Activated CD4-positive, alpha-beta T cell treated with anti-CD3 and anti-CD28 coated beads for 48 hours (primary cell): Measurements from ENCODE around the gene AKR1C2.
"Not testable (repeated sequence)": the region's sequence is repeated elsewhere in the genome, so short reads cannot be mapped to it uniquely, and the experiment has no call there.

Experiments
- DNase-seq: peaks from one replicate; pipeline ENCODE4 v3.0.0-alpha.2; 2020

AKR1C2 gene

GRCh38 chr10:5003127-5004029 lies at the start of gene AKR1C2:
TSS of gene AKR1C2 (minus strand) at chr10:5003857. CDS start at chr10:5003835, 22 bp downstream.
- not testable (repeated sequence) for DNase-seq

DNA sequence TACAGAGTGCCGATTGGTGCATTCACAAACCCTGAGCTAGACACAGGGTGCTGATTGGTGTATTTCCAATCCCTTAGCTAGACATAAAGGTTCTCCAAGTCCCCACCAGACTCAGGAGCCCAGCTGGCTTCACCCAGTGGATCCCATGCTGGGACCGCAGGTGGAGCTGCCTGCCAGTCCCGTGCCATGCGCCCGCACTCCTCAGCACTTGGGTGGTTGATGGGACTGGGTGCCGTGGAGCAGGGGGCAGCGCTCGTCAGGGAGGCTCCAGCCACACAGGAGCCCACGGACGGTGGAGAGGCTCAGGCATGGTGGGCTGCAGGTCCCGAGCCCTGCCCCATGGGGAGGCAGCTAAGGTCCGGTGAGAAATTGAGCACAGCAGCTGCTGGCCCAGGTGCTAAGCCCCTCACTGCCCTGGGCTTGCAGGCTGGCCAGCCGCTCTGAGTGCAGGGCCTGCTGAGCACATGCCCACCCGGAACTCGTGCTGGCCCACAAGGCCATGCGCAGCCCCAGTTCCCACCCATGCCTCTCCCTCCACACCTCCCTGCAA lies 49.4 kb upstream of the AKR1C2 start:
- not testable (repeated sequence) for DNase-seq

DNA sequence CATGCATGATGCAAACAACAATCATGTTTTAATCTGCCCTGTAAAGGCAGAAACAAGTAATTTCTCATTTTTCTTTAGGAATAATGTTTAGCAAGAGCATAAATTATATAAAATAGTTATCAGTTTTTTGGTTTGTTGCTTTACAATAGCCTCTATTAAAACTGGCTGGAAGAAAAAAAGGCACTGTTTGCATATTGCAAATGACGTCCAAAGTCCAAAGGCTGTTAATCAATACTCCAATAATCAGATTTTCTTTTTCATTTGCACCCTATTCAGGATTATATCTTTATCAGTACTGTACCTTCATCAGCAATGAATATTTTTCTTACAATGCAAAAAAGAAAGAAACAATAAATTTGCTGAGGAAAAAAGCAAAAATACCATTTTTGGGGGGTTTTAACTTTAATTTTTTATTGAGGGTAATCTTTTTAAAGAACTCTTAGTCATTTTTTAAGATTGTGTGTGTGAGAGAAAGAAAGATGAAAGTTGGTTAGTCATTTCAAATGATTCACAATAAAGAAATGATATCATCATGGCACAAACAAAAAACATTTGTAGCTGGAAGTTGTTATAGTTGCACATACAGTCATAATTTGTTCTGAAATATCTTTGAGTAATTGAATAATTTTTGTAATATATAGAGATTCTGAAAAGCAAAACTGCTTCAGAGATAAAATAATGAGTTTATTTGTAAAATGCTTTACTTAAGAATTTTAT lies 44.4 kb upstream of the AKR1C2 start:
- DNase-seq = no peak

DNA sequence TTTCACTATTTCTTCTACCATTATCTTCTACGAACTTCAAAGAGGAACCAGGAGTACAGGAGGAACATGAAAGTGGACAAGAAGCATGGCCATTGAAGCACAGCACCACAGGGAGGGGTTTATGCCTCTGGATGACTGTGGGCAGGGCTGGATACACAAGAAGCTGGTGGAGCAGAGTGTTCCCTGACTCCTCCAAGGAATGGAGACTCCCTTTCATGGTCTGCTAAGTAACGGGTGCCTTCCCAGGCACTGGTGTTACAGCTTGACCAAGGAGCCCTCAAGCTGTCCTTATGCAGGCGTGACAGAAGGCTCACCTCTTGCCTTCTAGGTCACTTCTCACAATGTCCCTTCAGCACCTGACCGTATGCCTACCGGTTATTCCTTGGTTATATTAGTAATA lies 43.4 kb upstream of the AKR1C2 start:
- not testable (repeated sequence) for DNase-seq

DNA sequence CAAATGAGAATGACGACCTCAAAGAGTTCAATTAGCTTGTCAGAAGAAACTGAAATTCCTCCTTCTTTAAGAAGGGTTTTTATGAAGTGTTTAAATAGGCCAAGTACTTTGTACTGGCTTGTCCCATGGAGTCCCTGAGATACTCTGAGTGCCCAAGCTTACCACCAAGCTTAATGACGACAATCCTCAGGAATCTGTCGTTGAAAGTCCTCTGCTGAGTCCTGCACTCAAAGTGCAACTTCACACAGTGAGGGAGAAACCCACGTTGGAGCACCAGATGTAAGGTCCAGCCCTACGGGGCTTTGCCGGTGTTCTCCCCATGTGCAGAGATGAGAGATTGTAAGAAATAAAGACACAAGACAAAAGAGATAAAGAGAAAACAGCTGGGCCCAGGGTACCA lies 42.8 kb upstream of the AKR1C2 start:
- DNase-seq = no peak

- DNase-seq = no peak
These were observed 41.4 kb upstream of the AKR1C2 start for GRCh38 chr10:5045095-5045494.

DNA sequence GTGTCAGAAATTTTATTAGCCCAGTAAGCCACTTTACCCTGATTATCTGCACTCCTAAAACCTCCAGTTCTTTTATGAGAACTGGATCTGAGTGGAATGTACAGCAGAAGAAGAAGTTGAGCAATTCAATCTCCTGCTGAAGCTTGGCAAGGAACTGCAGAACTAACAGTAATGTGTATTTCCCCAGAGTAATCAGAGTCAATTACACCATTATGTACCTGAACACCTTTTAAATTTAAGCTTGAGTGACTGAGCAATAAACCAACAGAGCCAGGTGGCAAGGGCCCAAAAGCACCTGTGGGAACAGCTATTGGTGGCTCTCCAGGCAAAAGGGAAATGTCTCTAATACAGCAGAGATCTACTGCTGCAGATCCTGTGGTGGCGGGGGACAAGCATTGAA lies 40.1 kb upstream of the AKR1C2 start:
- no peak for DNase-seq

- no peak for DNase-seq
These were observed 39.3 kb upstream of the AKR1C2 start for GRCh38 chr10:5042922-5043321.

DNA sequence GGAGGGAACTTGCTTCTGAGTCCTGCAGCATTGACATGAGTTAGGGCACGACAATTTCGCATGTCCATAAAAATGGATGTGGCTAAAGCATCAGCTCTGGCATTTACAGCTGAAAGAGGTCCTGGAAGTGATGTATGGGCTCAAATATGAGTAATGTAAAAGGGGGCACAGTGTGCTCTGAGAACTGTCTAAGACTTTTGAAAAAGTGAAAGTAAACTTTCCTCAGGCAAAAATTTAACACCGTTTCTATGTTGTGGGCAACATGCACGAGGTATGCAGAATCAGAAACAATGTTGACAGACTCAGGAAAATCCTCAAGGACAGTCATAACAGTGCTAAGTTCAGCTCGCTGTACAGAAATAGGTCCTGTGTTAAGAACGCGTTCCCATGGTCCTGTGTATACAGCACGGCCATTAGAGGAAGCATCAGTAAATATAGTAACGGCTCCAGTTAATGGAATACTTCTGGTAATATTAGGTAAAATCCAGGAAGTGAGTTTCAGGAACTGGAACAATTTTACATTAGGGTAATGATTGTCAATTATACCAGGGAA lies 37.9 kb upstream of the AKR1C2 start:
- no peak for DNase-seq

DNA sequence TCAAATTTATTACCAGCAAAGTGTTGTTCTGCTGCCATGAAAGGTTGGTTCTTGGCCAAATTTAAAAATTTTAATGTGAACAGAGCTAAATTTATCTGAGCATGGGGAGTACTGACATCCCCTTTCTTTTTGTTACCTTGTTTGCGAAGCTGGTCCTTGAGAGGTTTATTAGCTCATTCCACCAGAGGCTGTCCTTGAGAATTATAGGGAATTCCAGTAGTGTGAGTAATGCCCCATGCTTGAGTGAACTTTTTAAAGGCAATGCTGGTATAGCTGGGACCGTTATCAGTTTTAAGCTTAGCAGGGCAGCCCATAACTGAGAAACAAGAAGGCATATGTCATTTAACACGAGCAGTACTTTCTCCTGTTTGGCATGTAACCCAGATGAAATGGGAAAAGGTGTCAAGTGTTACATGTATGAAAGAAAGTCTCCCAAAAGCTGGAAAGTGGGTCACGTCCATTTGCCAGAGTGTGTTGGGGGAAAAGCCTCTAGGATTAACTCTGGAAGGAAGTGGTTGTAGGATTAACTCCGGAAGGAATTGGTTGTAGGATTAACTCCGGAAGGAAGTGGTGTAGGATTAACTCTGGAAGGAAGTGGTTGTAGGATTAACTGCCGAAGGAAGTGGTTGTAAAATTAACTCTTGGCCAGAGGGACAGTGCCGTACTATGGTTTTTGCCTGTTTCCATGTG lies 37.3 kb upstream of the AKR1C2 start:
- DNase-seq = no peak

DNA sequence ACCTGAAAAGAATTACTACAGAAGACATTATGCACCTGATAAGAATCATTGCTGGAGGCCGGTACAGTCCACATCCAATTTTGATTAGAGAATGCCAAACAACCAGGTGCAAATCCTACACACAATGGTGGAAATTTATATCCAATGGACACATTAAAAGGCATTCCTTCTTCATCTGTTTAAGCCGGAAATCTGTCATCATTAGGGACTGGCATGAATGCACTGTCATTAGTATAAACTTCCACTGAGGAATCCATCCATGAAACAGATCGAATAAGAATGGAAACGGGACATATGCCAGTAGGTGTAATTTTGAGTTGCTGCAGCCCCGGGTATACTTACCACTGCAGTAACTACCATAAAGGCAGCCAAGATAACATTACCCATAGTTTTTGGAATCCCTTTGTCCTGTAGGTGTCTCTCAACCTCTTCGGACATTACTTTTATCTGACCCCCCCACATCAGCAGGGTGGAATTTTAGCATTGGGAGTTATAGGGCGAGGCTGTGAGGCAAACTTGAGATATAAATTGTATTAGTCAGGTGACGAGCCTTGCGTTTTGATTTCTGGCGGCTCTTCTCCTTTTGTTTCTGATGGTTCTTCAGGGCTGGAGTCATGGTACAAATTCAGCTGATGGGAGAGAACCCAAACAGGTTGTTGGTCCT lies 36.5 kb upstream of the AKR1C2 start:
- DNase-seq = no peak

GRCh38 chr10:5038733-5039132 lies 35.1 kb upstream of the AKR1C2 start:
- no peak for DNase-seq

DNA sequence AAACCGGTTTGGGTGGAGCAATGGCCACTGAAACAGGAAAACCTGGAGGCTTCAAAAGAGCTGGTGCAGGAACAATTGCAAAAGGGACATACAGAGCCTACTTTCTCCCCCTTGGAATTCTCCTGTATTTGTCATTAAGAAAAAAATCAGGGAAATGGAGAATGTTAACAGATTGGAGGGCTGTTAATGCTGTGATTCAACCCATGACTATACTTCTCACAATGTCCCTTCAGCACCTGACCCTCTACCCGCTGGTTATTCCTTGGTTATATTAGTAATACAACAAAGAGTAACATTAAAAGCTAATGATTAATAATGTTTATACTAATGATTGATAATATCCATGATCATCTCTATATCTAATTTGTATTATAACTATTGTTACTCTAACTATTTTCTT lies 34.4 kb upstream of the AKR1C2 start:
- DNase-seq = no peak

GRCh38 chr10:5036511-5036910 lies 32.9 kb upstream of the AKR1C2 start:
- DNase-seq = no peak

GRCh38 chr10:5035356-5035755 lies 31.7 kb upstream of the AKR1C2 start:
- no peak for DNase-seq

GRCh38 chr10:5034588-5034987 lies 30.9 kb upstream of the AKR1C2 start:
- no peak for DNase-seq

DNA sequence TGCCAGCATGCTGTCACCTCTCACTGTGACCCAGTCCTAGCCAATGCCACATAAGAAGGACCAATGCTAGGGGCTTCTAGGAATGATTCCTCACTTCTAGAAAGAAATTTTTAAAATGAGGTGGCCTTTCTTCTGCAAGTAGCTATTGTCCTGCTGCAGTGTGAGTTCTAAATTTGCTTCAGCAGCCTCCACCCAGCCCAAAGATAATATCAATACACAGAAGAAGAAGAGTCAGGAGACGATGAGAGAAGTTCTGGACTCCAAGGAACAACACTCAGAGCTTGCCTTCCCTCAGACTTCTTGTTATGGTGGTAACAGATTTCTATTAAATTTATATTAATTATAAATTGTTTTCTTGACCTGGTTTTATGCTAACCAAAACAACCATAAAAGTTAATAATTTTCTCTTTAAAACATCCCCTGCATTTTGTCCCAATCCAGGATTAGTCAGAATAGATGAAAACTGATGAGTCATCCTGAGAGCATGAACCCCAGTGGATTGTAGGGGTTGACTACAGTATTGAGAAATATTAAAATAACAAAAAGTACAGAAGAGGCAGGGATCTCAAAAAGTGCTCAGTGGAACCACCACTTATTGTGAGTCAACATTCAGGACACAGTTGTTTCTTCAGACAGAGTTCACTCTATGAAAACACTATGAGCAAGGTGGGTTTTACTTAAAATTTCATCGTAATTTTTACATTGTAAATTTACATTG lies 29.6 kb upstream of the AKR1C2 start:
- DNase-seq = no peak

GRCh38 chr10:5032444-5032843 lies 28.8 kb upstream of the AKR1C2 start:
- not testable (repeated sequence) for DNase-seq

DNA sequence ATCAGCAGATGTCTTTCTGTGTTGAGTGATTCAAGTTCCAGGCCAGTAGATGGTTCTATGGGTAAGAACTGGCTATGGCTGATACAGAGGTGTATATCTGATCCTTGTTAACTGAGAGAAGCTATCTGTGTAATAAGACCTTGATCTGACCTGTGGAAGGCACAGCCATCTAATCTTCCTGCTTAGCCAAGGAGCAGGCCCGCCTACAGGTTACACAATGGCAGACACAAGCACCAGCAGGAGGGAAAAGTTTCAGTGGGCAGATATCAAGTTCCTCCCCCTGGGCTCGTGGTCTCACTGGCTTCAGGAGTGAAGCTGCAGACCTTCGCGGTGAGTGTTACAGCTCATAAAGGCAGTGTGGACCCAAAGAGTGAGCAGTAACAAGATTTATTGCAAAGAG lies 27.9 kb upstream of the AKR1C2 start:
- not testable (repeated sequence) for DNase-seq

- no peak for DNase-seq
These were observed 27.3 kb upstream of the AKR1C2 start for GRCh38 chr10:5030989-5031388.

DNA sequence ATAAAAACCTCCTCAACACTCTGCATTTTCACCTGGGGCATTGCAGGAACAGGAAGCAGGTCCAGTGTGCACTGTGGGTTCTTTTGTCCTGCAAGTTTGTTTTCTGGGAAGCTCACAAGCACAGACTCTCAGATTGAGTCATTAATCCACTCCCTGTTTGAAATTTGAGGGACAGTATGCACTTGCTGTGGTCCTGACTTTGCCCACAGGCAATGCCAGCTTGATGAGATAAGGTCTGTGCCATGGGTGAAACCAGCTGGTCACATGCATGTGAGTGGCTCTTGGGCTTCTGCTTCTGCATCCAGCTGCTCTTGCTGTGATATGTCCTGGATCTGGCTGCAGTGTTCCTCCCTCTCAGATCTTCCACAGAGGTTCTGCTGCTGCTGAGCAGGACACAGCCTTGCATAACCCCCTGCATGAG lies 21.8 kb upstream of the AKR1C2 start:
- not testable (repeated sequence) for DNase-seq
